A549 (cell line): ENCODE results near the gene WNT1. TPM values are rescaled to one million over a fixed set of nuclear protein-coding genes. Genes with fewer than 3 reads are reported as not detected.

Source experiments
- ATAC-seq, 2 experiments: fragments of 200-7000 bp in 1 of 2; fragments of >200 bp in 1 of 2; cut with Nextera tagmentation in 1 of 2; cut with Tn5 transposase in 1 of 2; 3 replicates each; pipeline versions ENCODE4 v1.8.0 to v1.9.1; 2018 to 2020; ENCODE audit warnings: mild to moderate bottlenecking in 1 of 2, moderate library complexity in 1 of 2
- CTCF ChIA-PET: fragments of 300-600 bp; sonication (Branson Sonifier 250); formaldehyde crosslinking; extraction: SDS; loops from one replicate; lab custom pipeline; 2021; ENCODE audit warnings: antibody characterized with exemption, inconsistent platforms; lab: Yijun Ruan, JAX
- POLR2A ChIA-PET: fragments of 350-600 bp; formaldehyde crosslinking; extraction: SDS; loops from one replicate; lab custom pipeline; 2021; ENCODE audit warnings: antibody characterized with exemption, inconsistent platforms; lab: Yijun Ruan, JAX
- DNase-seq, 2 experiments: peaks; one replicate each; pipeline versions ENCODE4 v3.0.0 to v3.0.0-alpha.2; 2011 to 2016; ENCODE audit warnings: low read depth in 1 of 2, low spot score in 1 of 2
- FAIRE-seq: peaks from 2 replicates; lab custom pipeline; 2011; peaks lifted over from hg19 to GRCh38; lab: Jason Lieb, UNC
- H3K27ac ChIP-seq, 2 experiments: fragments of >200 bp; sonication (Bioruptor Twin); formaldehyde crosslinking; 3 replicates each; pipeline ENCODE4 v1.5.1; 2016 to 2017
- H3K4me1 ChIP-seq: fragments of >200 bp; sonication (Bioruptor Twin); formaldehyde crosslinking; 3 replicates; pipeline ENCODE4 v1.6.1; 2016
- H3K4me2 ChIP-seq: fragments of >200 bp; sonication (Bioruptor Twin); formaldehyde crosslinking; 3 replicates; pipeline ENCODE4 v1.6.1; 2016
- H3K4me3 ChIP-seq: fragments of >200 bp; sonication (Bioruptor Twin); formaldehyde crosslinking; 3 replicates; pipeline ENCODE4 v1.5.1; 2016
- H3K9me3 ChIP-seq: fragments of >200 bp; sonication (Bioruptor Twin); formaldehyde crosslinking; 3 replicates; pipeline ENCODE4 v1.6.1; 2016
- BHLHE40 ChIP-seq: IDR thresholded peaks from 2 replicates; pipeline ENCODE4 v1.6.1; 2012; ENCODE audit warnings: low read depth, low read length, inconsistent platforms
- CBX2 ChIP-seq: fragments of 200-600 bp; sonication (generic); IDR thresholded peaks from 2 replicates; pipeline ENCODE4 v1.6.1; 2016; ENCODE audit warnings: low read depth, mild to moderate bottlenecking, borderline replicate concordance
- CEBPB ChIP-seq, 2 experiments: fragments of >200 bp in 1 of 2; sonication (Bioruptor Twin) in 1 of 2; formaldehyde crosslinking in 1 of 2; IDR thresholded peaks; 2 replicates each; pipeline ENCODE4 v1.6.1; 2012 to 2016
- ESRRA ChIP-seq: fragments of 150-350 bp; IDR thresholded peaks from 2 replicates; pipeline ENCODE4 v1.6.1; 2014; ENCODE audit warnings: mild to moderate bottlenecking, low read length, borderline replicate concordance
- GATA3 ChIP-seq: IDR thresholded peaks from 2 replicates; pipeline ENCODE4 v1.6.1; 2012; ENCODE audit warnings: borderline replicate concordance
- HOXA7 ChIP-seq: fragments of 250-450 bp; sonication (Bioruptor Pico); IDR thresholded peaks from 2 replicates; pipeline ENCODE4 v1.5.0; 2020; ENCODE audit warnings: mild to moderate bottlenecking, moderate library complexity
- MAZ ChIP-seq: fragments of 150-350 bp; IDR thresholded peaks from 2 replicates; pipeline ENCODE4 v1.6.1; 2014; ENCODE audit warnings: antibody characterized with exemption, low read depth, low read length, borderline replicate concordance
- MYC ChIP-seq: IDR thresholded peaks from 2 replicates; pipeline ENCODE4 v1.6.1; 2012; ENCODE audit warnings: mild to moderate bottlenecking, inconsistent platforms, low read length, improper control_type of control experiment, borderline replicate concordance
- NFE2L2 ChIP-seq: fragments of 150-350 bp; conservative IDR thresholded peaks from 2 replicates; pipeline ENCODE4 v1.6.1; 2014; ENCODE audit warnings: low read length
- RFX5 ChIP-seq: fragments of 450-650 bp; IDR thresholded peaks from 2 replicates; pipeline ENCODE4 v1.7.1; 2014; ENCODE audit warnings: antibody characterized with exemption, mild to moderate bottlenecking, moderate library complexity
- TFCP2L1 ChIP-seq: fragments of 250-450 bp; sonication (Bioruptor Pico); IDR thresholded peaks from 2 replicates; pipeline ENCODE4 v1.5.0; 2021; ENCODE audit warnings: mild to moderate bottlenecking
- WGBS: methylation state at CpG from one replicate; pipeline ENCODE4 v1.1.6; 2017; ENCODE audit errors: missing lambda C conversion rate; 5-methylcytosine and 5-hydroxymethylcytosine counted together
- polyA plus RNA-seq, 4 experiments: library from polyadenylated mRNA; depleted of rRNA in 3 of 4; stranded (reverse); fragments of >200 nt; fragmentation: RNase III in 1 of 4; extraction: RNeasy Plus Mini Kit Qiagen cat#74134 plus additional on column Dnase treatment in 1 of 4; gene quantifications; 2 replicates in 3 of 4; 3 replicates in 1 of 4; pipeline ENCODE4 v1.2.3, GENCODE V29; 2011 to 2017
- TF ChIP-seq, protein P1 (sequence below): fragments of >200 bp; sonication (Bioruptor Twin); formaldehyde crosslinking; IDR thresholded peaks from 3 replicates; pipeline ENCODE4 v1.5.1; 2016
- TF ChIP-seq, protein P2 (sequence below): IDR thresholded peaks from 2 replicates; pipeline ENCODE4 v1.6.1; 2012
- TF ChIP-seq, protein P3 (sequence below): fragments of 150-350 bp; IDR thresholded peaks from 2 replicates; pipeline ENCODE4 v1.6.1; 2014; ENCODE audit warnings: low read depth, mild to moderate bottlenecking, low read length

The WNT1 gene
- polyA plus RNA-seq, 2 of the 4 experiments (the other 2 are of a cell fraction): not detected

DNA sequence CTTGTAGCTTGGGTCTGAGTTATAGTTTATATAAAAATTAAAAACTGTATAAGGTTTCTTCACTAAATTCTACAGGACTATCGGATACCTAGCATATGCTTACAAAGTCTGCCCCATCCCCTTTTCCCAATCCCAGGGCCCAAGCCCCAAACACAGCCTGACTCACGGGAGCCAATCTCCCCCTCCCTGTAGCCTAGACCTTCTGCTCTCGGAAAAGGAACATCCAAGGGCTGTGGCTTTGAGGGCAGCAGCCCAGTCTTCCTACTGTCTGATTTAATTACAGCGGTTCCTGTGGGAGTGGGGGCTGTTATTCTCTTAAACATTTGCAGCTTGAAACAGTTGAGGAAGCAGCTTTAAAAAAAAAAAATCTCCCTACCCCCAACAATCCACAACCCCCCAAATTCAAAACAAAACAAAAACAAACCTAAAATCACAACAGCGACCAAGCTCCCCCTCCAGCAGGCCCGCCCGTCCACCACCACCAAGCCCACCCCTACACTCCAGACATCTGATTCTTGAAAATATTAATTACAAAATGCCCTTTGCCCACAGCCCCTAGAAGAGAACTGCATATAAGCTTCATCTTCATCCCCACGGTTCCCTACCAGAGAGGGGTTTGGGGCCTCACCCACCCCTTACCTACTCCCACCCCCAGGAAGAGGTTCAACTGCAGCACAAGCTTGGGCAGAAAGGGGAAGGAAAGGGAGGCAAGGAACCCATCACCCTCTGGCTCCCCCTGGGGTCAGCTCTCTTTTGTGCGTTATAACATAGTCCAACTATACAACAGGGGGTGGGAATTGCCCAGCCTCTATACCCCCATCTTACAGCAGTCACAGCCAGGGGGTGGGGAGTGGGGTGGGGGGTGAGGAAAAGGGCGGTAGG lies 41.6 kb downstream of the WNT1 start:
- no peak for FAIRE-seq
- peak; percentile 67 to 92 for DNase-seq
- ChIA-PET POLR2A (interaction anchor here (0.6 to 0.7 kb wide), 3 partner anchors 12 to 167 kb away, joined by 3 to 4 read pairs (median 3); partner anchors contain the start of gene ARF3), CTCF (interaction anchor here (0.6 to 5.2 kb wide), 28 partner anchors 8 to 167 kb away, joined by 3 to 33 read pairs (median 4); partner anchors contain the start of genes DHH, RHEBL1 and WNT1)
- Histone ChIP-seq H3K4me2 (peak overlapping the region; percentile 88), H3K4me3 (peak overlapping the region; percentile 83), H3K9me3 (no peaks in the 10 kb centered on the region), H3K27ac (peak overlapping the region; percentile 92 to 93), H3K4me1 (peaks cover 22% of the 10 kb centered on the region)
- no peak for TF ChIP-seq GATA3
- TF ChIP-seq, protein P1, sequence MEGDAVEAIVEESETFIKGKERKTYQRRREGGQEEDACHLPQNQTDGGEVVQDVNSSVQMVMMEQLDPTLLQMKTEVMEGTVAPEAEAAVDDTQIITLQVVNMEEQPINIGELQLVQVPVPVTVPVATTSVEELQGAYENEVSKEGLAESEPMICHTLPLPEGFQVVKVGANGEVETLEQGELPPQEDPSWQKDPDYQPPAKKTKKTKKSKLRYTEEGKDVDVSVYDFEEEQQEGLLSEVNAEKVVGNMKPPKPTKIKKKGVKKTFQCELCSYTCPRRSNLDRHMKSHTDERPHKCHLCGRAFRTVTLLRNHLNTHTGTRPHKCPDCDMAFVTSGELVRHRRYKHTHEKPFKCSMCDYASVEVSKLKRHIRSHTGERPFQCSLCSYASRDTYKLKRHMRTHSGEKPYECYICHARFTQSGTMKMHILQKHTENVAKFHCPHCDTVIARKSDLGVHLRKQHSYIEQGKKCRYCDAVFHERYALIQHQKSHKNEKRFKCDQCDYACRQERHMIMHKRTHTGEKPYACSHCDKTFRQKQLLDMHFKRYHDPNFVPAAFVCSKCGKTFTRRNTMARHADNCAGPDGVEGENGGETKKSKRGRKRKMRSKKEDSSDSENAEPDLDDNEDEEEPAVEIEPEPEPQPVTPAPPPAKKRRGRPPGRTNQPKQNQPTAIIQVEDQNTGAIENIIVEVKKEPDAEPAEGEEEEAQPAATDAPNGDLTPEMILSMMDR: peak; percentile 36
- peak in 1 of 2 experiments; percentile 28; a peak in 4 of 6 replicates for ATAC-seq
- WGBS: 69% methylated on average over 10 of the region's 10 CpGs

DNA sequence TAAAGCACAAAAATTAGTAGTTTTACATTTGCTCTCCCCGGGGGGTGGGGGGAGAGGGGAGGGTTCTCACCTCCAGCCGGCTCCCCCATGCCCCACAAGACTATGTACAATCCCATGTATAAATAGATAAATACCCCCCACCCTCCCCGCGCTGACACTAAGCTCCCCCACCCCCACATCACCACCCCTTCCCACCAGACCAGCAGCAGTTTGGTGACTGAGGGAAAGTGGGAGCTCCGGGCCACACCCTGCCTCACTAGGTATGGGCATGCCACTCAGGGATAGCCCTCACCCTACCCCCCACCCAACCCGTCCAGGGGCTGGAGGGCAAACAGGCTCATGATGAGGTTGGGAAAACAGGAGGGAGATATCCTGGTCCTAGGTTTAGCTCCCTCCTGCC lies 42.3 kb downstream of the WNT1 start:
- ATAC-seq: no peak
- no peak overlapping the region for H3K4me2 ChIP-seq
- TF ChIP-seq TFCP2L1 (CRISPR knock-in tag): no peak
- TF ChIP-seq, protein P2, sequence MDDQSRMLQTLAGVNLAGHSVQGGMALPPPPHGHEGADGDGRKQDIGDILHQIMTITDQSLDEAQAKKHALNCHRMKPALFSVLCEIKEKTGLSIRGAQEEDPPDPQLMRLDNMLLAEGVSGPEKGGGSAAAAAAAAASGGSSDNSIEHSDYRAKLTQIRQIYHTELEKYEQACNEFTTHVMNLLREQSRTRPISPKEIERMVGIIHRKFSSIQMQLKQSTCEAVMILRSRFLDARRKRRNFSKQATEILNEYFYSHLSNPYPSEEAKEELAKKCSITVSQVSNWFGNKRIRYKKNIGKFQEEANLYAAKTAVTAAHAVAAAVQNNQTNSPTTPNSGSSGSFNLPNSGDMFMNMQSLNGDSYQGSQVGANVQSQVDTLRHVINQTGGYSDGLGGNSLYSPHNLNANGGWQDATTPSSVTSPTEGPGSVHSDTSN: no peak
- TF ChIP-seq HOXA7 (CRISPR knock-in tag): no peak
- TF ChIP-seq MAZ: no peak
- TF ChIP-seq MYC: no peak
- TF ChIP-seq ESRRA: no peak
- no peak for TF ChIP-seq NFE2L2
- no peak for TF ChIP-seq CBX2
- H3K4me3 ChIP-seq: no peak overlapping the region
- no peaks in the 10 kb centered on the region for H3K9me3 ChIP-seq
- no peak for FAIRE-seq
- no peak for DNase-seq
- CTCF ChIA-PET: interaction anchor here (0.6 to 5.2 kb wide), 24 partner anchors 9 to 299 kb away, joined by 3 to 33 read pairs (median 5); partner anchors contain the start of genes DHH, RHEBL1 and WNT1
- 71% methylated on average over 6 of the region's 6 CpGs for WGBS
- POLR2A ChIA-PET: interaction anchor here (0.6 kb wide), 2 partner anchors 12 to 168 kb away, joined by 3 to 4 read pairs; no protein-coding TSS in a partner anchor
- H3K4me1 ChIP-seq: peaks cover 22% of the 10 kb centered on the region
- H3K27ac ChIP-seq: peak overlapping the region in 1 of 2 experiments; percentile 93; a peak in 1 of 6 replicates

DNA sequence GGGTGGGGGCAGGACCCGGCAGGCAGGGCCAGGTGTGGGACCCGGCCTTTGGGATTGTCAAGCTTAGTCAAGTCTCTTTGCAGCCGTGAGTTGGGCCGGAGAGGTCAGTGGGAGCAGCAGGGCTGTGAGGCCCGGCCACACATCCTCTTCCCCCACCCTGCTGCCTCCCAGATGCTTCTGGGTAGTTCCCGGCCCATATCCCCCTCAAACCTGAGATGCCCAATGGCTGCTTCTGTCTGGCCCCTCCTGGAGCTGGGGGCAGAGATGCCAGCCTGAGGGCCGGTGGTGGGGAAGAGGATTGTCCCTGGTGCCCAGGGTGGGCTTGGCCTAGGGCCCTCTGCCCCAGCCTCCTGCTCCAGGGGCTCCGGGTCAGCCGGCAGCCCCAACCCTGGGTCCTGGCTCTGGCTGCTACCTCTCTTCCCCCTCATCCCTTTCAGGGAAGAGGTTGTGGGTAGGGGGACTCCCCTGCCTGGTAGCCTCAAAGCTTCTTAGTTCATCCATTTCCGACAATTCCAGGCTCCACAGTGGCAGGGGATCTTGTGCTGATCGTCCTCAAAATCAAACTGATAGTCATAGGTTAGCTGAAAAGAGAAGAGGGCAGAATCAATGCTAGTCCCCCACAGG lies 43.3 kb downstream of the WNT1 start:
- POLR2A ChIA-PET: no interaction called here
- CTCF ChIA-PET: interaction anchor here (1.0 to 5.2 kb wide), 12 partner anchors 10 to 214 kb away, joined by 3 to 33 read pairs (median 6); partner anchors contain the start of gene WNT1
- DNase-seq: no peak

More for the DNA sequence above, 43.3 kb downstream of the WNT1 start:
- FAIRE-seq: no peak
- TF ChIP-seq, protein P1: no peak
- TF ChIP-seq ESRRA: no peak
- TF ChIP-seq, protein P3, sequence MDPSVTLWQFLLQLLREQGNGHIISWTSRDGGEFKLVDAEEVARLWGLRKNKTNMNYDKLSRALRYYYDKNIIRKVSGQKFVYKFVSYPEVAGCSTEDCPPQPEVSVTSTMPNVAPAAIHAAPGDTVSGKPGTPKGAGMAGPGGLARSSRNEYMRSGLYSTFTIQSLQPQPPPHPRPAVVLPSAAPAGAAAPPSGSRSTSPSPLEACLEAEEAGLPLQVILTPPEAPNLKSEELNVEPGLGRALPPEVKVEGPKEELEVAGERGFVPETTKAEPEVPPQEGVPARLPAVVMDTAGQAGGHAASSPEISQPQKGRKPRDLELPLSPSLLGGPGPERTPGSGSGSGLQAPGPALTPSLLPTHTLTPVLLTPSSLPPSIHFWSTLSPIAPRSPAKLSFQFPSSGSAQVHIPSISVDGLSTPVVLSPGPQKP: no peak
- no peak for TF ChIP-seq CEBPB (IDR thresholded peaks at IDR 0.05)
- TF ChIP-seq BHLHE40: no peak
- no peak for TF ChIP-seq RFX5
- TF ChIP-seq, all 56 proteins: peak for 0
- Histone ChIP-seq H3K4me1 (peaks cover 22% of the 10 kb centered on the region), H3K4me3 (no peak overlapping the region), H3K4me2 (no peak overlapping the region), H3K9me3 (no peaks in the 10 kb centered on the region), H3K27ac (no peak overlapping the region)
- WGBS: 88% methylated on average over 11 of the region's 11 CpGs
- no peak for ATAC-seq
